ENCODE measurements around the gene TMPRSS11F. TPM values are rescaled to one million over a fixed set of nuclear protein-coding genes. Genes with fewer than 3 reads are reported as not detected.

Gene TMPRSS11F
- total RNA-seq, 1 experiment from 2014 or later = not detected

GRCh38 chr4:68162196-68162595 is 32.5 kb upstream of the TMPRSS11F start:
- DNase-seq = no peak
- no peak overlapping the region for H2BK15ac ChIP-seq (ENCODE audit: low read depth, low read length)
- H3K4me2 ChIP-seq (ENCODE audit: insufficient read depth, insufficient read length, low read length) = no peak overlapping the region
- no peak overlapping the region for H2BK120ac ChIP-seq (ENCODE audit: low read depth, low read length, poor library complexity, severe bottlenecking)
- no peak overlapping the region for H3K4ac ChIP-seq (ENCODE audit: low read depth, low read length)
- Mint-ChIP-seq H3K27me3 (ENCODE audit: low read depth) (no peaks in the 10 kb centered on the region; the same call in 1 of the 2 replicates), H3K36me3 (ENCODE audit: insufficient read depth in 1 of 3, low read depth in 3 of 3) (no peaks in the 10 kb centered on the region), H3K9me3 (peaks cover 0 to 2% of the 10 kb centered on the region in 2 experiments; a peak in 2 of 5 replicates), H3K27ac (no peak overlapping the region), H3K4me1 (peaks cover 13 to 14% of the 10 kb centered on the region in 2 experiments), H3K4me3 (no peak overlapping the region)
- H3K79me2 ChIP-seq (ENCODE audit: insufficient read depth, low read length) = no peaks in the 10 kb centered on the region
- H3K23me2 ChIP-seq (ENCODE audit: insufficient read length, low read depth, low read length, poor library complexity, severe bottlenecking) = no peaks in the 10 kb centered on the region
- no peak overlapping the region for H2BK20ac ChIP-seq (ENCODE audit: low read depth, low read length, poor library complexity, severe bottlenecking)
- H3K14ac ChIP-seq (ENCODE audit: insufficient read depth, low read length) = no peak overlapping the region
- H4K20me1 ChIP-seq (ENCODE audit: control insufficient read depth, insufficient read depth, insufficient read length) = no peaks in the 10 kb centered on the region
- H2AFZ ChIP-seq (ENCODE audit: low read length) = no peak overlapping the region
- no peak overlapping the region for H4K8ac ChIP-seq (replicated peaks; ENCODE audit: insufficient read length, low read depth, low read length)
- H3K23ac ChIP-seq (ENCODE audit: insufficient read length, low read depth, low read length) = no peak overlapping the region
- H4K91ac ChIP-seq (ENCODE audit: insufficient read length, low read depth, low read length) = no peak overlapping the region
- TF ChIP-seq CTCF (conservative IDR thresholded peaks at IDR 0.05) = no peak
- H3K27me3 ChIP-seq (ENCODE audit: insufficient read depth, low read length) = no peaks in the 10 kb centered on the region
- H3T11ph ChIP-seq (ENCODE audit: low read length) = no peak overlapping the region
- no peak overlapping the region for H3K9ac ChIP-seq (ENCODE audit: extremely low read depth, insufficient read length, low read length)
- no CpG with 5 or more reads among the region's 4 CpGs for WGBS (ENCODE audit: extremely low coverage, insufficient read length, low lambda C conversion rate)
- no peaks in the 10 kb centered on the region for H3K79me1 ChIP-seq (ENCODE audit: insufficient read depth, low read depth, low read length, poor library complexity, severe bottlenecking)
- H3K4me1 ChIP-seq (ENCODE audit: insufficient read depth, low read length) = no peaks in the 10 kb centered on the region
- H3K56ac ChIP-seq (ENCODE audit: insufficient read length, low read depth, low read length) = no peak overlapping the region
- H3K9me3 ChIP-seq (ENCODE audit: control insufficient read depth, low read depth, low read length) = no peaks in the 10 kb centered on the region
- no peak overlapping the region for H3K18ac ChIP-seq (ENCODE audit: insufficient read length, low read depth, low read length)
- H2AK5ac ChIP-seq (ENCODE audit: insufficient read length, low read length) = no peak overlapping the region
- no peak overlapping the region for H2BK12ac ChIP-seq (ENCODE audit: insufficient read length, low read depth, low read length)
- no peak overlapping the region for H4K5ac ChIP-seq (ENCODE audit: insufficient read length, low read depth, low read length)
- H2BK5ac ChIP-seq (ENCODE audit: insufficient read length, low read length) = no peak overlapping the region
- H3K27ac ChIP-seq (ENCODE audit: insufficient read length, low read depth, low read length) = no peak overlapping the region
